ENCODE measurements around the gene ERC1.

ERC1 gene

DNA sequence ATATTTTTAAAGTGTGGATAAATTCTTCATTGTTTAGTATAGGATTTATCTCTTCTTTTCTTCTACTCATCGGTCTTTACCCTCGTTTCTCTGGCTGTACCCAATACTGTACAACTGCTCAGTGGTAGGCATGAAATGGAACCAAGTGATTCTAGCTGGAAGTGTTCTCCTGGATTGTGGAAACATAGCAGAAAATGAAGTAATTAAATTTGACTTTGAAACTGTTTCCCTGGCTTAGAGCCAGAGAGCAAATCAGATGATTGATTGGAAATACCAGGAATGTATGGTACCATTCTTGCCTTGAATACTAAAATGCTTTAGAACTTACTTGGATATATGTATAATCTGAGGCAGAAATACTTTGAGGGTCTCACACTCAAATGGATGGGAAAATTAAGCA is 292.3 kb downstream of the ERC1 start:
- ChIA-PET CTCF (no interaction called here), POLR2A (no interaction called here)
- TF ChIP-seq, protein P1, sequence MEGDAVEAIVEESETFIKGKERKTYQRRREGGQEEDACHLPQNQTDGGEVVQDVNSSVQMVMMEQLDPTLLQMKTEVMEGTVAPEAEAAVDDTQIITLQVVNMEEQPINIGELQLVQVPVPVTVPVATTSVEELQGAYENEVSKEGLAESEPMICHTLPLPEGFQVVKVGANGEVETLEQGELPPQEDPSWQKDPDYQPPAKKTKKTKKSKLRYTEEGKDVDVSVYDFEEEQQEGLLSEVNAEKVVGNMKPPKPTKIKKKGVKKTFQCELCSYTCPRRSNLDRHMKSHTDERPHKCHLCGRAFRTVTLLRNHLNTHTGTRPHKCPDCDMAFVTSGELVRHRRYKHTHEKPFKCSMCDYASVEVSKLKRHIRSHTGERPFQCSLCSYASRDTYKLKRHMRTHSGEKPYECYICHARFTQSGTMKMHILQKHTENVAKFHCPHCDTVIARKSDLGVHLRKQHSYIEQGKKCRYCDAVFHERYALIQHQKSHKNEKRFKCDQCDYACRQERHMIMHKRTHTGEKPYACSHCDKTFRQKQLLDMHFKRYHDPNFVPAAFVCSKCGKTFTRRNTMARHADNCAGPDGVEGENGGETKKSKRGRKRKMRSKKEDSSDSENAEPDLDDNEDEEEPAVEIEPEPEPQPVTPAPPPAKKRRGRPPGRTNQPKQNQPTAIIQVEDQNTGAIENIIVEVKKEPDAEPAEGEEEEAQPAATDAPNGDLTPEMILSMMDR (IDR thresholded peaks at IDR 0.05; ENCODE audit: control extremely low read depth, extremely low read depth, low read depth, missing control alignments): no peak
- no peak for DNase-seq (ENCODE audit: extremely low spot score)

DNA sequence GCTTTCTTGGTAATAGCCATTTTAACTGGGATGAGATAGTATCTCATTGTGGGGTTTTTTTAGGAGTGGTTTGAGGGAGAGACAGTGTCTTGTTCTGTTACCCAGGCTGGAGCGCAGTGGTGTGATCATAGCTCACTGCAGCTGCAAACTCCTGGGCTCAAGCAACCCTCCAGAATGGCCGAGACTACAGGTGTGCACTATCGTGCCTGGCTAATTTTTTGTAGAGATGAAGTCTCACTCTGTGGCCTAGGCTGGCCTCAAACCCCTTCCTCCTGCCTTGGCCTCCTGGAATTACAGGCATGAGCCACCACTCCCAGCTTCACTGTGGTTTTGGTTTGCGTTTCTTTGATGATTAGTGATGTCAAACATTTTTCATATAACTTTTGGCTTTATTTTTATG is 293.6 kb downstream of the ERC1 start:
- no peak for DNase-seq (ENCODE audit: extremely low spot score)
- ChIA-PET POLR2A (no interaction called here), CTCF (no interaction called here)
- TF ChIP-seq, protein P1 (IDR thresholded peaks at IDR 0.05; ENCODE audit: control extremely low read depth, extremely low read depth, low read depth, missing control alignments): no peak

DNA sequence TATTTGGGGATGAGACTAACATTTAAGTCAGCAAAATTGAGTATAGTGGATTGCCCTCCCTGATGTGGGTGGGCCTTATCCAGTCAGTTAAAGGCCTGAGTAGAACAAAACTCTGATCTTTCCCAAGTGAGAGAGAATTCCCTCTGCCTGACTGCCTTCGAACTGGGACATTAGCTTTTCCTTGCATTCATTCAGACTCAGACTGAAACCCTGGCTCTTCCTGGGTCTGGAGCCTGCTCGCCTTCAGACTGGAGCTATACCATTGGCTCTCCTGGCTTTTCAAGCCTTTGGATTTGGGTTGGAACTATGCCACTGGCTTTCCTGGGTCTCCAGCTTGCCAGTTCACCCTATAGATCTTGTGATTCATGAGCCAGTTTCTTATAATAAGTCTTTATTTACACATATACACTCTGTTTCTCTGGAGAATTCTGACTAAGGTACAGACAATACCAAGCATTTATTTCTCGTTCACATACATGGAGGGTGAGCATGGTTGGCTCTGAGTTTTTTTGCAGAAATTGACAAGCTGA is 296.5 kb downstream of the ERC1 start:
- POLR2A ChIA-PET: no interaction called here
- CTCF ChIA-PET: interaction anchor here (1.4 to 1.5 kb wide), 2 partner anchors 9 to 18 kb away, joined by 3 to 5 read pairs; no protein-coding TSS in a partner anchor
- no peak for DNase-seq (ENCODE audit: extremely low spot score)
- TF ChIP-seq, protein P1 (IDR thresholded peaks at IDR 0.05; ENCODE audit: control extremely low read depth, extremely low read depth, low read depth, missing control alignments): no peak

DNA sequence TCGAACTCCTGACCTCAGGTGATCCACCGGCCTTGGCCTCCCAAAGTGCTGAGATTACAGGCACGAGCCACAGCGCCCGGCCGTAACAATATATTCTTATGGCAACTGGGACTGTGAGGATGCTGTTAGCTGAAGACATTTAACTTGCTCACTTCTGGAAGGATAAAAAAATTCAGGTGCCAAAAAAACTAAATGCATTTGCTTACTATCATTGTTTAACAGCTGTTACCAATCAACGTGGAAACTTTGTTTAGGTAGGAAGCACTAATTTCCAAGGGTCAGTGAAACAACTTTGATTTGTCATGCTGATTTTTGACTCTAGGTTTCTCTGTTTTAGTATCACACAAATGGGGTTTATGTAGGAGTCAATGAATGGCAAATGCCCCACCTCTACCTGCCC is 297.3 kb downstream of the ERC1 start:
- DNase-seq (ENCODE audit: extremely low spot score): no peak
- TF ChIP-seq, protein P1 (IDR thresholded peaks at IDR 0.05; ENCODE audit: control extremely low read depth, extremely low read depth, low read depth, missing control alignments): no peak
- POLR2A ChIA-PET: no interaction called here
- CTCF ChIA-PET: interaction anchor here (1.4 to 1.5 kb wide), 2 partner anchors 9 to 17 kb away, joined by 3 to 5 read pairs; no protein-coding TSS in a partner anchor

DNA sequence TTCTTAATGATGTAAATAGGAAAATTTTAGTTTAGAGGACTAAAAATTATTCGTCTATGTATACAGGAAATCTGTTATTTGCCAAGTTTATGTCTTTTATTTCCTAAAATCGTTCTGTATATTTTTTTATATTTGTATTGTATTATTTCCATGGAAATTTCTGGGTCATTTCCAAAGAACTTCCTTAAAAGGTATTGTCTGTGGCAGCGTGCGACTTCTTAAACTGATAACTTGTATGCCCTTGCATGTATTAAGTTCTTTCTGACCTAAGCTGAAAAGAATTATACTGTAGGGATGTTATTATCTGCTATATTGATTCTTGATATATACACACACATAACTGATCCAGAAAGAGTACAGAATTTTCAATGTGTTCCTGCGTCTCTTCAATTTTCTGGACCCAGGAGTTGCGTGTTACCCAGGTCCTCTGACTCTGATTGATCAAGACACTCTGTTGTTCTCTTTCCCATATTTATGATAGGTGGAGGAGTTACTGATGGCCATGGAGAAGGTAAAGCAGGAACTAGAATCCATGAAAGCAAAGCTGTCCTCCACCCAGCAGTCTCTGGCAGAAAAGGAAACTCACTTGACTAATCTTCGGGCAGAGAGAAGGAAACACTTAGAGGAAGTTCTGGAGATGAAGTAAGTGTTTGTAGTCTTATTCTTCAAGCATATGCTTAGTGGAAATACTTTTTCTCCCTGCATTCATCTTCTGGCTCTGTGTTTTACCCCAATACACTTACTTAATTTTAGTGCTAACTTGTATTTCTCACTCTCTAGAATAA is 298.5 kb downstream of the ERC1 start:
- POLR2A ChIA-PET: no interaction called here
- CTCF ChIA-PET: no interaction called here
- DNase-seq (ENCODE audit: extremely low spot score): no peak

DNA sequence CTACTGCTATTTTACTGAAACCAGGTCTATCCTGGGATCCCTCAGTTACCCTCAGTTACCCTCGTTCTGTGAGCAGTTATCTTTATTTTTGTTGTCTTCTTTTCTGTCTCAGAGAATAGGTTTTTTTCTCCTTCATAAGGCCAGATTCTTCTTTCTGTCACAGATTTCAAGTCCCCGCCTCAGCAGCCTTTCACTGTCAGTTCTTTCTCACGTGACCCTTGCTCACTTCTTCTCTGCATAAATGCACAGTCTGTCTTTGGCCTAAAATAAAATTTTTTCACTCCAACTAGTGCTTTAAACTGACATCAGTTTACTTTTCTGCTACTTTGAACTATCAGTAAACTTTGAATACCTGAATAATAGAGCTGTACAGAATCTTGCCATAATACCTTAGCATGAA is 299.7 kb downstream of the ERC1 start:
- TF ChIP-seq, protein P1 (IDR thresholded peaks at IDR 0.05; ENCODE audit: control extremely low read depth, extremely low read depth, low read depth, missing control alignments): no peak
- ChIA-PET POLR2A (no interaction called here), CTCF (interaction anchor here (1.0 kb wide), 1 partner anchor 32 kb away, joined by 3 read pairs; no protein-coding TSS in a partner anchor)
- DNase-seq (ENCODE audit: extremely low spot score): no peak

More for the DNA sequence above, 298.5 kb downstream of the ERC1 start:
- TF ChIP-seq, protein P1 (IDR thresholded peaks at IDR 0.05; ENCODE audit: control extremely low read depth, extremely low read depth, low read depth, missing control alignments): no peak
